NCI-H187 treated with DMSO at 0.1 percent for 48 hours (cell line): ENCODE results near the gene PCYT1A.

ENCODE experiments used
- DNase-seq: peaks from one replicate; lab custom pipeline; 2025; lab: John Stamatoyannopoulos, UW

The PCYT1A gene

GRCh38 chr3:196236223-196236622 is 51.3 kb downstream of the PCYT1A start:
- no peak for DNase-seq

- DNase-seq, result no peak
Measured at GRCh38 chr3:196235452-196236122, 51.9 kb downstream of the PCYT1A start.

- no peak for DNase-seq
Measured at GRCh38 chr3:196232882-196233251, 54.7 kb downstream of the PCYT1A start.

- no peak for DNase-seq
Measured at GRCh38 chr3:196232154-196232881, 55.2 kb downstream of the PCYT1A start.

GRCh38 chr3:196227629-196228493 is 59.7 kb downstream of the PCYT1A start:
- no peak for DNase-seq

- DNase-seq, result no peak
Measured at GRCh38 chr3:196227121-196227561, 60.4 kb downstream of the PCYT1A start.

- DNase-seq, result no peak
Measured at GRCh38 chr3:196225763-196226364, 61.7 kb downstream of the PCYT1A start.

GRCh38 chr3:196225086-196225485 is 62.4 kb downstream of the PCYT1A start:
- DNase-seq, result no peak

- DNase-seq, result no peak
Measured at GRCh38 chr3:196222876-196223595, 64.5 kb downstream of the PCYT1A start.

GRCh38 chr3:196220991-196221390 is 66.5 kb downstream of the PCYT1A start:
- no peak for DNase-seq

- DNase-seq, result no peak
Measured at GRCh38 chr3:196220587-196220986, 66.9 kb downstream of the PCYT1A start.

- DNase-seq, result no peak
Measured at GRCh38 chr3:196219970-196220311, 67.6 kb downstream of the PCYT1A start.

GRCh38 chr3:196219194-196219969 is 68.1 kb downstream of the PCYT1A start:
- DNase-seq, result peak; percentile 19

GRCh38 chr3:196218155-196218712 is 69.3 kb downstream of the PCYT1A start:
- DNase-seq, result no peak

- DNase-seq, result no peak
Measured at GRCh38 chr3:196217307-196218154, 70.0 kb downstream of the PCYT1A start.

- no peak for DNase-seq
Measured at GRCh38 chr3:196216681-196217211, 70.8 kb downstream of the PCYT1A start.

- DNase-seq, result no peak
Measured at GRCh38 chr3:196216089-196216564, 71.4 kb downstream of the PCYT1A start, which contains the start of gene SLC51A. Gene SLC51A (plus strand): TSS chr3:196216534. CDS start chr3:196216713, 179 bp downstream.

GRCh38 chr3:196215493-196216020 is 72.0 kb downstream of the PCYT1A start:
- DNase-seq, result no peak
